Measurements from ENCODE around the gene APOB. TPM values are rescaled to one million over a fixed set of nuclear protein-coding genes. Genes with fewer than 3 reads are reported as not detected.
A peak's percentile ranks its signal among the peaks of the same experiment; 100 is the strongest.

APOB gene
- total and polyA plus RNA-seq, 2 of the 8 experiments (the other 6 are each of a cell fraction or from before 2014, with no cell fraction given), result 0.15 to 0.61 TPM

- no peaks in the 10 kb centered on the region for H3K9me3 ChIP-seq (ENCODE audit: insufficient read depth in 2 of 2, low read depth in 1 of 2, low read length in 1 of 2)
- H3K9ac ChIP-seq (replicated peaks in 1 of 4; ENCODE audit: extremely low read depth in 1 of 4, low read depth in 3 of 4, low read length in 3 of 4), result no peak overlapping the region
- no peak overlapping the region for H3K27ac ChIP-seq (ENCODE audit: low read depth, low read length)
- H2BK12ac ChIP-seq (ENCODE audit: low read depth, low read length), result no peak overlapping the region
- H3K4me3 ChIP-seq (ENCODE audit: extremely low read depth in 1 of 4, insufficient read depth in 2 of 4, low read depth in 3 of 4, low read length in 4 of 4), result peak overlapping the region in 1 of 4 experiments; percentile 68; a peak in 1 of 8 replicates
- no peaks in the 10 kb centered on the region for H3K79me1 ChIP-seq (ENCODE audit: low read depth, low read length)
- H3K18ac ChIP-seq (ENCODE audit: extremely low read depth, low read length), result no peak overlapping the region
- no peak overlapping the region for H2BK5ac ChIP-seq (ENCODE audit: low read depth, low read length)
- H3K14ac ChIP-seq (ENCODE audit: insufficient read length), result no peak overlapping the region
- H3K27me3 ChIP-seq (replicated peaks in 1 of 4; ENCODE audit: control insufficient read depth in 3 of 4, extremely low read depth in 1 of 4, insufficient read depth in 3 of 4, low read length in 3 of 4), result peaks cover 1 to 12% (median 9%) of the 10 kb centered on the region in 4 experiments; a peak in 6 of 7 replicates
- no peak overlapping the region for H4K91ac ChIP-seq (replicated peaks; ENCODE audit: insufficient read length, low read length)
- no peak overlapping the region for H3K4ac ChIP-seq (replicated peaks; ENCODE audit: insufficient read length, low read depth, low read length)
- peak overlapping the region; percentile 48; the same call in 1 of the 2 replicates for H2BK20ac ChIP-seq (ENCODE audit: low read length)
- H2AFZ ChIP-seq (ENCODE audit: low read length), result no peak overlapping the region
- no peaks in the 10 kb centered on the region for H3K36me3 ChIP-seq (ENCODE audit: control insufficient read depth in 2 of 4, insufficient read depth in 4 of 4, low read length in 3 of 4)
- H4K20me1 ChIP-seq (replicated peaks in 1 of 2; ENCODE audit: control insufficient read depth in 1 of 2, insufficient read depth in 2 of 2, low read length in 2 of 2), result no peaks in the 10 kb centered on the region
- 86% methylated on average over 20 of the region's 20 CpGs; no CpG with 5 or more reads in 1 of the 2 experiments for WGBS, 2 experiments (ENCODE audit: extremely low coverage in 1 of 2, insufficient coverage in 1 of 2, insufficient read length in 1 of 2, insufficient replicate concordance in 2 of 2, low coverage in 1 of 2, low lambda C conversion rate in 2 of 2, missing lambda C conversion rate in 1 of 2)
- no peak for DNase-seq (ENCODE audit: low read depth in 1 of 2, low spot score in 2 of 2)
- peak overlapping the region; percentile 60 to 97; a peak in 2 of 4 replicates for H3K4me2 ChIP-seq (ENCODE audit: insufficient read depth in 1 of 2, low read depth in 2 of 2, low read length in 2 of 2)
- peaks cover 0 to 10% (median 9%) of the 10 kb centered on the region in 4 experiments for H3K4me1 ChIP-seq (replicated peaks in 1 of 4; ENCODE audit: control insufficient read depth in 3 of 4, insufficient read depth in 4 of 4, low read length in 3 of 4)
- no peak overlapping the region for H2BK120ac ChIP-seq (replicated peaks; ENCODE audit: low read depth, low read length)
- H4K5ac ChIP-seq (ENCODE audit: insufficient read length, low read depth, low read length), result no peak overlapping the region
- TF ChIP-seq CHD2 (IDR thresholded peaks at IDR 0.05; ENCODE audit: low read length) (no peak), SUZ12 (IDR thresholded peaks at IDR 0.05; ENCODE audit: low read length) (no peak), POU5F1 (IDR thresholded peaks at IDR 0.05; ENCODE audit: low read depth, low read length) (no peak), CREB1 (IDR thresholded peaks at IDR 0.05) (no peak), TBP (IDR thresholded peaks at IDR 0.05; ENCODE audit: low read depth, low read length) (no peak), POLR2AphosphoS5 (IDR thresholded peaks at IDR 0.05; ENCODE audit: low read depth, low read length) (no peak), GTF2F1 (IDR thresholded peaks at IDR 0.05; ENCODE audit: borderline replicate concordance, low read depth, low read length) (no peak), E2F6 (IDR thresholded peaks at IDR 0.05) (no peak)
- H4K8ac ChIP-seq (ENCODE audit: extremely low read depth, insufficient read depth, low read length), result no peak overlapping the region
- H2AK5ac ChIP-seq (ENCODE audit: low read depth, low read length), result no peak overlapping the region
- ChIA-PET POLR2A (ENCODE audit: partially characterized antibody) (interaction anchor here (0.6 kb wide), 1 partner anchor 79 kb away, joined by 3 read pairs; the partner anchor contains the start of gene TDRD15), CTCF (ENCODE audit: partially characterized antibody) (interaction anchor here (0.5 to 9.2 kb wide), 9 partner anchors 10 to 596 kb away, joined by 3 to 188 read pairs (median 5); no protein-coding TSS in a partner anchor)
- no peaks in the 10 kb centered on the region for H3K79me2 ChIP-seq (ENCODE audit: control insufficient read depth in 1 of 2, insufficient read depth in 2 of 2, low read length in 2 of 2)
- H3K56ac ChIP-seq (replicated peaks; ENCODE audit: insufficient read length, low read depth, low read length), result no peak overlapping the region
- no peak overlapping the region for H2BK15ac ChIP-seq (ENCODE audit: low read length)
- peaks cover 4% of the 10 kb centered on the region; the same call in 1 of the 2 replicates for H3K23me2 ChIP-seq (ENCODE audit: low read depth, low read length)
- FAIRE-seq, result no peak
- H3K23ac ChIP-seq (ENCODE audit: insufficient read length), result no peak overlapping the region
These were observed 960 bp upstream of the APOB start for GRCh38 chr2:21044694-21045371.

All from H1 (cell line).